H1 (cell line): ENCODE data around the gene BRME1. TPM values are rescaled to one million over a fixed set of nuclear protein-coding genes. Genes with fewer than 3 reads are reported as not detected.

Experiments
- BACH1 ChIP-seq: IDR thresholded peaks from 2 replicates; pipeline ENCODE4 v1.6.1; 2012; ENCODE audit warnings: low read length, improper control_type of control experiment
- BCL11A ChIP-seq, 2 experiments: IDR thresholded peaks; one replicate each; pipeline ENCODE4 v1.6.1; 2011; ENCODE audit warnings: low read depth in 2 of 2, low read length in 2 of 2, mild to moderate bottlenecking in 2 of 2
- CHD1 ChIP-seq: IDR thresholded peaks from 2 replicates; pipeline ENCODE4 v1.6.1; 2012; ENCODE audit warnings: low read depth, low read length, improper control_type of control experiment
- CHD2 ChIP-seq: IDR thresholded peaks from 2 replicates; pipeline ENCODE4 v1.6.1; 2012; ENCODE audit warnings: low read length, improper control_type of control experiment
- GTF2F1 ChIP-seq: IDR thresholded peaks from 2 replicates; pipeline ENCODE4 v1.6.1; 2012; ENCODE audit warnings: low read depth, low read length, improper control_type of control experiment, borderline replicate concordance
- JUN ChIP-seq: IDR thresholded peaks from 2 replicates; pipeline ENCODE4 v1.6.1; 2011; ENCODE audit warnings: low read depth, mild to moderate bottlenecking, improper control_type of control experiment, low read length
- KDM4A ChIP-seq: IDR thresholded peaks from one replicate; pipeline ENCODE4 v1.7.1; 2012; ENCODE audit warnings: low read depth, mild to moderate bottlenecking, moderate library complexity, low read length, inconsistent platforms; ENCODE audit not compliant: severe bottlenecking
- KDM5A ChIP-seq: fragments of 200-600 bp; IDR thresholded peaks from 2 replicates; pipeline ENCODE4 v1.7.1; 2012; ENCODE audit warnings: mild to moderate bottlenecking, low read length, inconsistent platforms, mixed read lengths
- POU5F1 ChIP-seq: IDR thresholded peaks from 2 replicates; pipeline ENCODE4 v1.6.1; 2011; ENCODE audit warnings: low read depth, mild to moderate bottlenecking, low read length, moderate library complexity
- SRF ChIP-seq: IDR thresholded peaks from 2 replicates; pipeline ENCODE4 v1.6.1; 2011; ENCODE audit warnings: mild to moderate bottlenecking, low read depth, low read length, moderate library complexity
- TAF1 ChIP-seq: IDR thresholded peaks from 2 replicates; pipeline ENCODE4 v1.6.1; 2011; ENCODE audit warnings: mild to moderate bottlenecking, low read depth, low read length
- TAF7 ChIP-seq: optimal IDR thresholded peaks from 2 replicates; pipeline ENCODE3; 2011; ENCODE audit warnings: low read depth, mild to moderate bottlenecking, inconsistent platforms, low read length, moderate library complexity, borderline replicate concordance
- TBP ChIP-seq: IDR thresholded peaks from 2 replicates; pipeline ENCODE4 v1.6.1; 2011; ENCODE audit warnings: low read depth, low read length, improper control_type of control experiment
- YY1 ChIP-seq: IDR thresholded peaks from 2 replicates; pipeline ENCODE4 v1.6.1; 2011; ENCODE audit warnings: low read depth, mild to moderate bottlenecking, low read length
- polyA plus RNA-seq, 7 experiments: library from polyadenylated mRNA; depleted of rRNA in 3 of 7; stranded (reverse) in 5 of 7; unstranded in 2 of 7; fragments of >200 nt in 5 of 7; fragments of 200-250 nt in 2 of 7; gene quantifications; 1 replicate in 5 of 7; 2 replicates in 1 of 7; 4 replicates in 1 of 7; pipeline versions ENCODE4 v1.2.1 to v1.2.3, GENCODE V29; 2011 to 2013; ENCODE audit warnings: missing spikeins in 2 of 7, mixed read lengths in 2 of 7
- total RNA-seq: library from RNA; stranded (reverse); fragmentation: NEBNext Ultra II Directional; extraction: Animal tissue kit (Norgen Biotek cat#: 25700); gene quantifications from 2 replicates; pipeline ENCODE4 v1.2.1, GENCODE V29; 2021
- TF ChIP-seq, protein P1 (sequence below), 3 experiments: IDR thresholded peaks; 1 replicate in 2 of 3; 2 replicates in 1 of 3; pipeline versions ENCODE4 v1.5.1 to v1.6.1; 2011; ENCODE audit warnings: low read length in 3 of 3, mild to moderate bottlenecking in 3 of 3, inconsistent platforms in 2 of 3, low read depth in 1 of 3, moderate library complexity in 1 of 3; ENCODE audit not compliant: insufficient read depth in 1 of 3; ENCODE audit errors: control extremely low read depth in 1 of 3

Gene BRME1
- total and polyA plus RNA-seq, 2 of the 8 experiments (the other 6 are each of a cell fraction or from before 2014, with no cell fraction given), result 4.6 to 4.7 TPM

DNA sequence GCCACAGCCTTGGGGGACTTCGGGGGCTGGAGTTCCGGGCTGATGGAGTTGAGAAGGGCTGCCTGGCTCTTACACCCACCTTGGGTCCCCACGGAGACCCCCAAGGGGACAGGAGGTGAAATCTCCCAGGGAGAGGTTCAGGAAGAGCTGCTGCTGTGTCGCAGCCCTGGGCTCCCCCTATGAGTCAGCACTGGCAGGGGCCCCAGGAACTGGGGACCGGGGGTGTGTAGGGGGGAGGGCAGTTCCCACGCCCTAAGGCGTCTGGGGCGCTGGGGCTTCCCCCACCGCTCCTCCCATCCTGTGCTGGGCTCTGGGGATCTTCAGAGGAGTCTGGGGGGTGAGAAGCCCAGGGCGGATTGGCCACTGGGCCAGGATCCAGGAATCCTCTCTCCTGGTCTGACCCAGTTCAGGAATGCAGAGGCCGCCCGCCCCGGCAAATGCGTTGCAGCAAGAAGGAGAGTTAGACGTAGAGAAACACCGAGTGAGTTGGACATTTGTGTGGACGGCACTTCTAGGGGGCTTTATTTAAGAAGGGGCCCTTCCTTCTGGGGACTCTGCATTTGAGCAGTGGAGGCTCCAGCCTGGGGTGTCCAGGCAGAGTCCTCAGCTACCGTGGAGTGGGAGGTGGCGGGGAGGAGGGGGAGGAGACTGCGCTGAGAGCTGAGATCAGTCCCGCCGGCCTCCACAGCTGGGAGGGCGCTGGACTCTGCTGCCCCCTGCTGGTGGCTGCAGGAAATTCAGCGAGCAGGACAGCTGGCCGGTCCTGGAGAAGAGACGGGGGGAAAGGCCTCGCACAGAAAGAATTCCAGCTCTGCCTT is 44.0 kb downstream of the BRME1 start (continued):
- TF ChIP-seq YY1, result 0 out of 2 replicates have a peak, but pooled peaks have one; percentile 33
- TF ChIP-seq BACH1, result peak; percentile 54; the same call in 1 of the 2 replicates
- peak; percentile 28 for TF ChIP-seq KDM4A
- TF ChIP-seq POU5F1, result no peak
- no peak for TF ChIP-seq JUN
- no peak for TF ChIP-seq BCL11A (IDR thresholded peaks at IDR 0.05; ENCODE audit: low read depth in 2 of 2, low read length in 2 of 2)
- TF ChIP-seq, protein P1, sequence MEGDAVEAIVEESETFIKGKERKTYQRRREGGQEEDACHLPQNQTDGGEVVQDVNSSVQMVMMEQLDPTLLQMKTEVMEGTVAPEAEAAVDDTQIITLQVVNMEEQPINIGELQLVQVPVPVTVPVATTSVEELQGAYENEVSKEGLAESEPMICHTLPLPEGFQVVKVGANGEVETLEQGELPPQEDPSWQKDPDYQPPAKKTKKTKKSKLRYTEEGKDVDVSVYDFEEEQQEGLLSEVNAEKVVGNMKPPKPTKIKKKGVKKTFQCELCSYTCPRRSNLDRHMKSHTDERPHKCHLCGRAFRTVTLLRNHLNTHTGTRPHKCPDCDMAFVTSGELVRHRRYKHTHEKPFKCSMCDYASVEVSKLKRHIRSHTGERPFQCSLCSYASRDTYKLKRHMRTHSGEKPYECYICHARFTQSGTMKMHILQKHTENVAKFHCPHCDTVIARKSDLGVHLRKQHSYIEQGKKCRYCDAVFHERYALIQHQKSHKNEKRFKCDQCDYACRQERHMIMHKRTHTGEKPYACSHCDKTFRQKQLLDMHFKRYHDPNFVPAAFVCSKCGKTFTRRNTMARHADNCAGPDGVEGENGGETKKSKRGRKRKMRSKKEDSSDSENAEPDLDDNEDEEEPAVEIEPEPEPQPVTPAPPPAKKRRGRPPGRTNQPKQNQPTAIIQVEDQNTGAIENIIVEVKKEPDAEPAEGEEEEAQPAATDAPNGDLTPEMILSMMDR (IDR thresholded peaks at IDR 0.05; ENCODE audit: control extremely low read depth in 1 of 3, insufficient read depth in 1 of 3, low read depth in 1 of 3, low read length in 3 of 3), result peak; percentile 92 to 96 (median 94)
- 0 out of 2 replicates have a peak, but pooled peaks have one; percentile 8 for TF ChIP-seq CHD2
- TF ChIP-seq TBP, result no peak; the same call in none of the 2 replicates
- TF ChIP-seq TAF1, result 0 out of 2 replicates have a peak, but pooled peaks have one; percentile 4
- TF ChIP-seq KDM5A, result no peak
- TF ChIP-seq CHD1, result no peak
- TF ChIP-seq GTF2F1, result no peak
- peak; percentile 20 for TF ChIP-seq TAF7
- TF ChIP-seq SRF, result no peak
